SU-DHL-6 (cell line): Measurements from ENCODE around the gene GABBR2.

ENCODE experiments used
- CTCF ChIP-seq: fragments of 200-600 bp; sonication (generic); IDR thresholded peaks from one replicate; pipeline ENCODE4 v1.5.1; 2017; ENCODE audit warnings: antibody characterized with exemption, mild to moderate bottlenecking, low read length, moderate library complexity; ENCODE audit not compliant: insufficient read depth, poor library complexity, severe bottlenecking
- EZH2phosphoT487 ChIP-seq: fragments of 200-600 bp; sonication (generic), shearing (Covaris generic); conservative IDR thresholded peaks from 2 replicates; pipeline ENCODE4 v1.6.1; 2018; ENCODE audit warnings: mild to moderate bottlenecking, antibody characterized with exemption, low read length, moderate library complexity, mixed read lengths

- TF ChIP-seq CTCF (no peak), EZH2phosphoT487 (no peak)
Observed at GRCh38 chr9:98432960-98433359, 275.8 kb downstream of the GABBR2 start.
